ENCODE data around the gene RFX3. TPM values are rescaled to one million over a fixed set of nuclear protein-coding genes. Genes with fewer than 3 reads are reported as not detected.
A peak's percentile ranks its signal among the peaks of the same experiment; 100 is the strongest.

Gene RFX3
- total and polyA plus RNA-seq, 2 donors (not counting 3 experiments of a cell fraction or from before 2014, with no cell fraction given) = 4.8 to 10.5 TPM

DNA sequence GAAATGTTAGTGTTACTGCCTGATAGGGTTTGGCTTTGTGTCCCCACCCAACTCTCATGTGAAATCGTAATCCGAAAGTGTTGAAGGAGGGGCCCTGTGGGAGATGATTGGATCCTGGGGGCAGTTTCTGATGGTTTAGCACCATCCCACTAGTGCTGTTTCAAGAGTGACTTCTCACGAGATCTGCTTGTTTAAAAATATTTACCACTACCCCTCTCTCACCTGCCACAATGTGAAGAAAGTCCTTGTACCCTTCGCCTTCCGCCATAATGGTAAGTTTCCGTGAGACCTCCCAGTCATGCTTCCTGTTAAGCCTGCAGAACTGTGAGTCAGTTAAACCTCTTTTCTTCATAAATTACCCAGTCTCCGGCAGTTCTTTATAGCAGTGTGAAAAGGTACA is 2.6 kb upstream of the RFX3 start:
- peaks cover 8% of the 10 kb centered on the region for H3K79me2 ChIP-seq (ENCODE audit: control insufficient read depth, insufficient read depth, low read length)
- no peak for TF ChIP-seq POLR2AphosphoS5 (IDR thresholded peaks at IDR 0.05; ENCODE audit: insufficient read depth, low read depth, low read length)
- no peak for TF ChIP-seq GATA2 (IDR thresholded peaks at IDR 0.05; ENCODE audit: insufficient read depth, insufficient read length, low read depth, low read length)
- TF ChIP-seq, protein P1, sequence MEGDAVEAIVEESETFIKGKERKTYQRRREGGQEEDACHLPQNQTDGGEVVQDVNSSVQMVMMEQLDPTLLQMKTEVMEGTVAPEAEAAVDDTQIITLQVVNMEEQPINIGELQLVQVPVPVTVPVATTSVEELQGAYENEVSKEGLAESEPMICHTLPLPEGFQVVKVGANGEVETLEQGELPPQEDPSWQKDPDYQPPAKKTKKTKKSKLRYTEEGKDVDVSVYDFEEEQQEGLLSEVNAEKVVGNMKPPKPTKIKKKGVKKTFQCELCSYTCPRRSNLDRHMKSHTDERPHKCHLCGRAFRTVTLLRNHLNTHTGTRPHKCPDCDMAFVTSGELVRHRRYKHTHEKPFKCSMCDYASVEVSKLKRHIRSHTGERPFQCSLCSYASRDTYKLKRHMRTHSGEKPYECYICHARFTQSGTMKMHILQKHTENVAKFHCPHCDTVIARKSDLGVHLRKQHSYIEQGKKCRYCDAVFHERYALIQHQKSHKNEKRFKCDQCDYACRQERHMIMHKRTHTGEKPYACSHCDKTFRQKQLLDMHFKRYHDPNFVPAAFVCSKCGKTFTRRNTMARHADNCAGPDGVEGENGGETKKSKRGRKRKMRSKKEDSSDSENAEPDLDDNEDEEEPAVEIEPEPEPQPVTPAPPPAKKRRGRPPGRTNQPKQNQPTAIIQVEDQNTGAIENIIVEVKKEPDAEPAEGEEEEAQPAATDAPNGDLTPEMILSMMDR (IDR thresholded peaks at IDR 0.05; ENCODE audit: extremely low read depth in 1 of 2, insufficient read depth in 1 of 2, low read depth in 1 of 2, low read length in 2 of 2) = no peak
- TF ChIP-seq FOS (IDR thresholded peaks at IDR 0.05; ENCODE audit: borderline replicate concordance, insufficient read depth, low read length) = no peak
- TF ChIP-seq, protein P2, sequence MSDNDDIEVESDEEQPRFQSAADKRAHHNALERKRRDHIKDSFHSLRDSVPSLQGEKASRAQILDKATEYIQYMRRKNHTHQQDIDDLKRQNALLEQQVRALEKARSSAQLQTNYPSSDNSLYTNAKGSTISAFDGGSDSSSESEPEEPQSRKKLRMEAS (IDR thresholded peaks at IDR 0.05; ENCODE audit: insufficient read depth, insufficient read length) = no peak
- no peak for TF ChIP-seq POLR2A (IDR thresholded peaks at IDR 0.05; ENCODE audit: low read depth, low read length)
- TF ChIP-seq JUN (IDR thresholded peaks at IDR 0.05; ENCODE audit: borderline replicate concordance, insufficient read depth, insufficient read length, low read depth) = no peak
- no peak for TF ChIP-seq EZH2 (IDR thresholded peaks at IDR 0.05; ENCODE audit: borderline replicate concordance, low read depth, low read length, severe bottlenecking)
- no peak for TF ChIP-seq MYC (IDR thresholded peaks at IDR 0.05; ENCODE audit: low read depth, low read length)
- DNase-seq (ENCODE audit: low read depth, low spot score) (no peak), FAIRE-seq (no peak)
- no peak overlapping the region for H3K4me3 ChIP-seq (replicated peaks in 1 of 3; ENCODE audit: insufficient read depth in 1 of 3, low read depth in 1 of 3, low read length in 3 of 3)
- H3K27me3 ChIP-seq (ENCODE audit: control insufficient read depth in 2 of 2, insufficient read depth in 2 of 2, low read length in 2 of 2) = no peaks in the 10 kb centered on the region
- H3K9me3 ChIP-seq (replicated peaks; ENCODE audit: control insufficient read depth, insufficient read depth, low read length) = no peaks in the 10 kb centered on the region
- no peaks in the 10 kb centered on the region for H3K9me1 ChIP-seq (replicated peaks; ENCODE audit: control insufficient read depth, extremely low read depth, insufficient read depth, low read length)
- peaks cover 16% of the 10 kb centered on the region for H3K4me1 ChIP-seq (ENCODE audit: control insufficient read depth, extremely low read depth, insufficient read depth, low read length)
- intact Hi-C loops (cut with micrococcal nuclease) = loop anchor here (5.0 to 10.0 kb wide), 2 partner anchors 671 to 1146 kb away; partner anchors contain the start of gene CDC37L1
- H3K27ac ChIP-seq (ENCODE audit: insufficient read depth, low read depth, low read length) = peak overlapping the region; percentile 50
- H4K20me1 ChIP-seq (replicated peaks; ENCODE audit: control insufficient read depth, extremely low read depth, insufficient read depth, low read length) = no peaks in the 10 kb centered on the region
- no peaks in the 10 kb centered on the region for H3K36me3 ChIP-seq (ENCODE audit: control insufficient read depth in 2 of 2, extremely low read depth in 1 of 2, insufficient read depth in 2 of 2, low read length in 2 of 2)
- POLR2A ChIA-PET = no interaction called here
- H3K9ac ChIP-seq (replicated peaks; ENCODE audit: extremely low read depth, insufficient read depth, low read length) = no peak overlapping the region
- no peak overlapping the region for H2AFZ ChIP-seq (ENCODE audit: low read depth, low read length)
- no TSS peak for BruUV-seq (replicated peaks)
- no peak overlapping the region for H3K4me2 ChIP-seq (ENCODE audit: insufficient read depth, low read length)
- CTCF ChIA-PET = interaction anchor here (1.5 to 2.6 kb wide), 3 partner anchors 51 to 87 kb away, joined by 5 to 15 read pairs (median 8); no protein-coding TSS in a partner anchor
- dilution Hi-C loops (cut with MboI; ENCODE audit: extremely low pct_ligation_motif_present, low sequenced_read_pairs) = no loop called here
